ENCODE data around the gene CPNE1.

CPNE1 gene

GRCh38 chr20:35597186-35597585, 67.5 kb downstream of the CPNE1 start:
- no peak for DNase-seq

- DNase-seq = no peak
Observed at GRCh38 chr20:35595901-35596300, 68.8 kb downstream of the CPNE1 start.

GRCh38 chr20:35595456-35595855, 69.2 kb downstream of the CPNE1 start:
- DNase-seq = no peak

- no peak for DNase-seq
Observed at GRCh38 chr20:35592339-35592974, 72.2 kb downstream of the CPNE1 start.

DNA sequence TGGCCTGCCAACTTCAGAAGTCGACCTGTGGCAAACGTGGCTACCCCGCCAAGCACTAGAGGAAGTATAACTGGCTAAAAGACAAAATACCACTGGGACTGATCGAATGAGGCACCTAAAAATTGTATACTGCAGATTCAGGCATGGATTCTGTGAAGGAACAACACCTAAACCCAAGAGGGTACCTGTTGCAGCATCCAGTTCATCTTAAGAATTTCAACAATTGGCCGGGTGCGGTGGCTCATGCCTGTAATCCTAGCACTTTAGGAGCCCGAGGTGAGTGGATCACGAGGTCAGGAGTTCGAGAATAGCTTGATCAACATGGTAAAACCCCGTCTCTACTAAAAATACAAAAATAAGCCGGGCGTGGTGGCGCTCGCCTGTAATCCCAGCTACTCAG, 76.3 kb downstream of the CPNE1 start:
- no peak for DNase-seq

DNA sequence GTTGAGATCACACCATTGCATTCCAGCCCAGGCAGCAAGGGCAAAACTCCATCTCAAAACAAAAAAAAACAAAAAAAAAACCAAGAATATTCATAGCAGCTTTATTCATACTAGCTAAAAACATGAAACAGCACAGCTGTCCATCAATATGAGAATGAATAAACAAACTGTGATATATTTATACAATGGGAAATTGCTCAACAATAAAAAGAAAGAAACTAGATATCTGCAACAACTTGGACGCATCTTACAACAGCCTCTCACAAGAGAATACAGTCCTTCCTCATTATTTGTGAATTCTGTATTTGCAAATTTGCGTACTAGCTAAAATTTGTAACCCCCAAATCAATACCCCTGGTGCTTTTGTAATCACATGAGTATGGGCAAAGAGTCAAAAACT, 77.3 kb downstream of the CPNE1 start:
- DNase-seq = no peak

DNA sequence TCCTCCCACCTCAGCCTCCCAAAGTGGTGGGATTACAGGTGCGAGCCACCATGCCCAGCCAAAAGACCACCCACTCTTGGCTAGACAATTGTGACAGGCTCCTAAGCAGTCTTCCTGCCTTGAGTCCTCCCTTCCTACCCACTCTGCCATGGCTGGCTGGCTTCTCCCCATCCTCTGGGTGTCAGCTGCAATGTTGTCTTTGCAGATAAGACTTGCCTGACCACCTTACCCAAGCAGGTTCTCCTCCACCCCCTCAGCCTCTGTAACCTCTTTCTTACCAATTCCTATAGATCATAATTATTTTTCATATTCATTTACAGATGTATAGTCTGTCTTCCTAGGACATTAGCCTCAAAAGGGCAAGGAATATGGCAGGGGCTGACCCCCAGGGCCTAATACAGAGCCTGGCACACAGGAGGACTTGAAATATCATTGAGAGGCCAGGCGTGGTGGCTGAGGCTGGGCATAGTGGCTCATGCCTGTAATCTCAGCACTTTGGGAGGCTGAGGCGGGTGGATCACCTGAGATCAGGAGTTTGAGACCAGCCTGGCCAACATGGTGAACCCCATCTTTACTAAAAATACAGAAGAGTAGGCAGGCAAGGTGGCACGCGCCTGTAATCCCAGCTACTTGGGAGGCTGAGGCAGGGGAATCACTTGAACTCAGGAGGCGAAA, 77.8 kb downstream of the CPNE1 start:
- DNase-seq = no peak

DNA sequence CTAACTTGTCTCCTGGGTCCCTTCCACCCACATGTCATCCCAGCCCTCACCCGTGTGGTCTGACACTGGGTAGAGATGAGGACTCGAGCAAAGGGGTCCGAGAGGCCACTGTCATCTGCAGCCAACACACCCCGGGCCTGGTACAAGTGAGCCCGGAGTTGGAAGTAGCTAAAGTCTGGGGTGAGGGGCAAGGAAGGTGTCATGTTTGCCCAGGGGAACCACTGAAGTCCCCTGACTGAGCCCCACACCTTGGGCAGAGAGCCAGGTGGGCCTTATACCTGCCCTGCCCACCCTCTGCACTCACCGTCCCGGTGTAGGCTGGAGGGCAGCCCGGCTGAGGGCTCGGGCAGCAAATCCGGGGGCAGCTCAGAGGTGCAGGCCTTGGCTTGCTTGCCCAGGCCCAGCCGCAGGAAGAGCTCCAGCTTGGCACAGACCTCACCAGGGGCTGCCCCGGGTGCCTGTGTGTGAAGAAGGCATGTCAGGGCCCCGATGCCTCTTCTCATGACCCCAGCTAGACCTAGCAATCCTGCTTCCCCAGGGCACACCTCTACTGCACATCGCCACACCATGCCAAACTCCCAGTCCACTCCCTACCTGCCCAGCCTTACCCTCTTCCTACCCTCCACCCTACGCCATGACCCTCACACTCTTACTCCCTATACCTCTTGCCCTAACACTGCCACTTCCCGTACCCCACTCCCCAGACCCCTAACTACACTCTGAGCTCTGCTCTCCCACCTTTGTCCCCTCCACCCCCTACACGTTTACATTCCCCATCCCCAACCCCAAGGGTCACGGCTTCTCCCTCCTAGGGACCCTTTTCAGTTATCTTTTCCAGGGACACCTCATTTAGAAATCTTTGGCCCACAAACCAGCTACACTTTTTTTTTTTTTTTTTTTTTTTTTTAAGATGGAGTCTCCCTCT, 80.8 kb downstream of the CPNE1 start:
- DNase-seq = no peak

DNA sequence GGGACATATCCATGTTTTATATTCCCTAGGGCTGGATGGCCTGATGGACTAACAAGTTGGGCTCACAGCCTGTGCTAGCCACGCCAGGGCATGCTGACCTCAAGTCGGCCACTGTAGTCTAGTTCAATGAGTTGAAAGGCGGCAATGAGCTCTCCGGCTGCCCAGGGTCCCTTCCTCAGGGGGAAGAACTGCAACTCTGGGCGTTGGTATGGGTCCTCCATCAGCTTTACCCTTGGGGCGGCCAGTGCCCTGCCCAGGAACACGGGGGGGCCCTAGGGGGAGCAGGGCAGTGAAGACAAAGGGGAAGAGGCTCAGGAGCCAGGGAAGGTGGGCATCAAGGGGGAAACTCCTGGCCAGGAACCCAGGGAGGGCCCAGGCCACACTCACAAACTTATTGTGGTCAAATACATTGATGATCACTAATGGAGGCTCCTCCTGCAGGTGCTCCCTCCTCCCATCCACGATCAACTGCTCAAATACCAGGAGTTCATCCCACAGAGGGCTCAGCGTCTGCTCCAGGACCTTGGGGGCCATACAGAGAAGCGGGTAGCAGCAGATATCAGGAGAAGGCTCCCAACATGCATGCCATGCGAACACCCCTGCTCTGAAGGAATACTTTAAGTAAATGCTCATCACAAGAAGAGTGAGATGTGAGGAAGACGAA, 81.8 kb downstream of the CPNE1 start:
- no peak for DNase-seq

DNA sequence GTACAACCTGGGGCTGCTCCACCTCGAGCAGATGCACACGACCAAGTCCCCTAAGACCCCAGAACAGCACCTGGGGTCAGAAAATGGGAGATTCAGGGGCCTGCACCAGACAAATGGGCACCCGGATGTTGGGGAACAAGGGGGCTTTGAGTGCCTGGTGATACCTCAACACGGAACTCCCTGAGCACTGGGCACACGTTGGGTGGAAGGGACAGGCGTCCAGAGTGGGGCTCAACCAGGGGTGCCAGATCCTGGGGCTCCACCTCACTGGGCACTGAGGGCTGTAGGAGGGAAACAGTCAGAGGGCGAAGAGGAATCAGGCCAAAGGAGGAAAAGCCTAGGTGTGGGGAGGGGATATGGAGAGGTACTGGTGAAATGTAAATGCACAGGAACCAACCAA, 82.6 kb downstream of the CPNE1 start:
- no peak for DNase-seq

DNA sequence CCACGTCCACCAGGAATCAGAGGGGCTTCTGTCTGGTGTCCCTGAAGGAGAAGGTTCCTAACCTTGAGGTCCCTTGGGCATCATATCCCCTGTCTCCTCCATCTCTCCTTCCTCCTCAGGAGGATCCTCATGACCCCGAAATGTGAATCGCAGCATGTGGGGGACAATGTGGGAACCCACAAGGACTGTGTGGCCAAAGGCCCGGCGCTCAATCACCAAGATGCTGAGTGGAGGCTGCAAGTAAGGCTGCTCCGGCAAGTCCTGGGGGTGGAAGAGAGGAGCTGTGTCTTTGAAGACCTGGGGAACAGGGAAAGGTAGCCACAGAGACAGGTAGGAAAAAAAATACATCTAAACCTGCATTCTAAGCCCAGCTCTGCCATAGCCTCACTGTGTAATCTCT, 85.5 kb downstream of the CPNE1 start:
- DNase-seq = no peak

DNA sequence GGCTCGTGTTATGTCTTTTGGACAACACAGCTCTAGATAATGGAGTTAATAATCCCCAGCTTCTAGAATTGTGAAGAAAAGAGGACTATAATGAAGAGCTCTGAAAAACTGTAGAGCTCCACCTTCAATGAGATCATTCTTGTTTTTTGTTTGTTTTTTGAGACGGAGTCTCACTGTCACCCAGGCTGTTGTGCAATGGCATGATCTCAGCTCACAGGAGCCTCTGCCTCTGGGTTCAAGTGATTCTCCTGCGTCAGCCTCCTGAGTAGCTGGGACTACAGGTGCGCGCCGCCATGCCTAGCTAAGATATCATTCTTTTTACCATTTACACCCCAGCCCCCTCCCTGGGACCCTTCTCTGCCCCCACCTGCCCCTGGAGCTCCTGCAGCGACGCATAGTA, 86.2 kb downstream of the CPNE1 start:
- no peak for DNase-seq

GRCh38 chr20:35576816-35577215, 87.9 kb downstream of the CPNE1 start:
- DNase-seq = no peak
